ENCODE data around the gene EPHA6.

- no peak for TF ChIP-seq CEBPB (IDR thresholded peaks at IDR 0.05)
- no peak for TF ChIP-seq REST (IDR thresholded peaks at IDR 0.05)
- no peak for TF ChIP-seq ESRRA (IDR thresholded peaks at IDR 0.05; ENCODE audit: borderline replicate concordance, low read length)
- TF ChIP-seq CTCF (IDR thresholded peaks at IDR 0.05), result no peak
- TF ChIP-seq RARB (CRISPR knock-in tag; IDR thresholded peaks at IDR 0.05), result no peak
- no peak for TF ChIP-seq TFCP2L1 (CRISPR knock-in tag; IDR thresholded peaks at IDR 0.05)
- TF ChIP-seq MAFK (IDR thresholded peaks at IDR 0.05; ENCODE audit: partially characterized antibody), result no peak
- TF ChIP-seq NR3C1 (IDR thresholded peaks at IDR 0.05), result no peak
- no peak for TF ChIP-seq USF2 (IDR thresholded peaks at IDR 0.05)
Observed at GRCh38 chr3:96776818-96777217, 37.6 kb upstream of the EPHA6 start.

Measured in A549 (cell line).